DND-41 (cell line): ENCODE data around the gene MGAT4B.

Experiments
- ATAC-seq: fragments of 200-7000 bp; cut with Tn5 transposase; 3 replicates; pipeline ENCODE4 v1.9.1; 2021; ENCODE audit warnings: low read depth; ENCODE audit not compliant: insufficient read depth
- DNase-seq: peaks from one replicate; pipeline ENCODE4 v3.0.0-alpha.2; 2020
- H2AFZ ChIP-seq: 2 replicates; pipeline ENCODE4 v1.6.0; 2012; ENCODE audit warnings: low read depth, low read length
- H3K27ac ChIP-seq: 2 replicates; pipeline ENCODE4 v1.5.1; 2012; ENCODE audit warnings: low read length, inconsistent platforms
- H3K27me3 ChIP-seq: fragments of 200-600 bp; sonication (generic); 2 replicates; pipeline ENCODE4 v1.6.0; 2012; ENCODE audit warnings: low read length, mild to moderate bottlenecking, inconsistent platforms; ENCODE audit not compliant: insufficient read depth, poor library complexity
- H3K36me3 ChIP-seq: 2 replicates; pipeline ENCODE4 v1.5.1; 2012; ENCODE audit warnings: low read length, inconsistent platforms; ENCODE audit not compliant: insufficient read depth
- H3K4me1 ChIP-seq: 2 replicates; pipeline ENCODE4 v1.5.1; 2012; ENCODE audit warnings: mild to moderate bottlenecking, low read length; ENCODE audit not compliant: insufficient read depth
- H3K4me2 ChIP-seq: 2 replicates; pipeline ENCODE4 v1.6.0; 2012; ENCODE audit warnings: mild to moderate bottlenecking, moderate library complexity, low read length, inconsistent platforms; ENCODE audit not compliant: insufficient read depth
- H3K4me3 ChIP-seq, 2 experiments: fragments of 200-600 bp in 1 of 2; shearing (Covaris generic) in 1 of 2; 2 replicates each; pipeline ENCODE4 v1.5.1; 2012 to 2016; ENCODE audit warnings: inconsistent platforms in 2 of 2, low read length in 2 of 2, mild to moderate bottlenecking in 2 of 2, low read depth in 1 of 2, moderate library complexity in 1 of 2
- H3K79me2 ChIP-seq: 2 replicates; pipeline ENCODE4 v1.6.0; 2012; ENCODE audit warnings: low read length, inconsistent platforms; ENCODE audit not compliant: insufficient read depth
- H3K9ac ChIP-seq: 2 replicates; pipeline ENCODE4 v1.6.0; 2012; ENCODE audit warnings: low read depth, mild to moderate bottlenecking, inconsistent platforms, low read length, moderate library complexity
- H3K9me3 ChIP-seq: 2 replicates; pipeline ENCODE4 v1.5.1; 2012; ENCODE audit warnings: low read length, moderate library complexity, mild to moderate bottlenecking, inconsistent platforms; ENCODE audit not compliant: insufficient read depth, severe bottlenecking
- H4K20me1 ChIP-seq: 2 replicates; pipeline ENCODE4 v1.6.0; 2012; ENCODE audit warnings: low read length; ENCODE audit not compliant: insufficient read depth
- CTCF ChIP-seq: IDR thresholded peaks from 2 replicates; pipeline ENCODE4 v1.5.1; 2012; ENCODE audit warnings: borderline replicate concordance, low read length, moderate library complexity, mild to moderate bottlenecking; ENCODE audit not compliant: poor library complexity, severe bottlenecking; ENCODE audit errors: extremely low read depth
- EZH2 ChIP-seq: IDR thresholded peaks from 3 replicates; pipeline ENCODE4 v1.6.1; 2012; ENCODE audit warnings: borderline replicate concordance, low read depth, mild to moderate bottlenecking, moderate library complexity, low read length, inconsistent platforms; ENCODE audit not compliant: severe bottlenecking

MGAT4B gene

GRCh38 chr5:179771311-179771895 is 35.3 kb downstream of the MGAT4B start:
- Histone ChIP-seq H2AFZ (no peak overlapping the region), H3K36me3 (peaks cover 99% of the 10 kb centered on the region), H3K4me1 (no peaks in the 10 kb centered on the region), H3K9me3 (no peaks in the 10 kb centered on the region), H3K79me2 (peaks cover 16% of the 10 kb centered on the region), H3K9ac (no peak overlapping the region), H3K27me3 (no peaks in the 10 kb centered on the region), H3K4me2 (no peak overlapping the region), H3K4me3 (no peak overlapping the region), H3K27ac (no peak overlapping the region), H4K20me1 (peaks cover 19% of the 10 kb centered on the region)
- no peak for TF ChIP-seq EZH2
- no peak for TF ChIP-seq CTCF
- no peak for ATAC-seq
- DNase-seq, result no peak

DNA sequence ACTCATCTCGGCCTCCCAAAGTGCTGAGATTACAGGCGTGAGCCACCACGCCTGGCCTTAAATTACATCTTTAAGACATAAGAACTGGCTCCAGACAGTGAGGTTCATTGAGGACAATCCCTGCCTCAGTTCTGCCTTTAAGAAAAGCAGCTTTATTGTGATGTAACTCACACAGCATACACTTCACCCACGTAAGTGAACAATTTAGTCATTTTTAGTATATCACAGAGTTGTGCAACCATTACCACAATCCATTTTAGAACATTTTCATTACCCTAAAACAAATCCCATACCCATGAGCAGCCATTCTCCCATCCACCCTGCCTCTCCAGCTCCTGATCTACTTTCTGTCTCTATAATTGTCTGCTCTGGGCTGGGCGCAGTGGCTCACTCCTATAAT is 36.9 kb downstream of the MGAT4B start:
- H3K4me1 ChIP-seq, result no peaks in the 10 kb centered on the region
- no peak overlapping the region for H3K9ac ChIP-seq
- H3K27me3 ChIP-seq, result no peaks in the 10 kb centered on the region
- H3K9me3 ChIP-seq, result no peaks in the 10 kb centered on the region
- H3K36me3 ChIP-seq, result peaks cover 98% of the 10 kb centered on the region
- peaks cover 34% of the 10 kb centered on the region for H4K20me1 ChIP-seq
- H3K79me2 ChIP-seq, result peaks cover 32% of the 10 kb centered on the region
- H2AFZ ChIP-seq, result no peak overlapping the region
- no peak for ATAC-seq
- H3K27ac ChIP-seq, result no peak overlapping the region
- H3K4me3 ChIP-seq, result no peak overlapping the region
- TF ChIP-seq EZH2, result no peak
- TF ChIP-seq CTCF, result no peak
- H3K4me2 ChIP-seq, result no peak overlapping the region
- DNase-seq, result no peak

DNA sequence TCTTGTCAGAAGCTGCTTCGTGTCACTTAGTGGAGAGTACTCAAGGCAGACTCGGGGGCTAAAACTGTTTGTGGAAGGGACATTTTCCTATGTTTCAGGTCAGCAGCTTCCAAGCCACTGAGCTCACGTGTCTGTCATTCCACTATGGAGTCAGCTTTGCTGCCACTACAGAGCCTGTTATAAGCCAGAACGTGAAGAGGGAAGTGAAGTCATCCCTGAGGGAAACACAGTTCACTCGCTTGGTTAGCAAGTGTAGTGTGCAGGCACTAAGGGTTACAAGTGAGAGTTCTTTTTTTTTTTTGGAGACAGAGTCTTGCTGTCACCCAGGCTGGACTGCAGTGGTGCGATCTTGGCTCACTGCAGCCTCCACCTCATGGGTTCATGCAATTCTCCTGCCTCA is 37.4 kb downstream of the MGAT4B start:
- Histone ChIP-seq H2AFZ (no peak overlapping the region), H3K79me2 (peaks cover 34% of the 10 kb centered on the region), H3K36me3 (peaks cover 93% of the 10 kb centered on the region), H3K9me3 (no peaks in the 10 kb centered on the region), H4K20me1 (peaks cover 37% of the 10 kb centered on the region), H3K4me2 (no peak overlapping the region), H3K4me1 (no peaks in the 10 kb centered on the region), H3K27me3 (no peaks in the 10 kb centered on the region), H3K4me3 (no peak overlapping the region), H3K27ac (no peak overlapping the region), H3K9ac (no peak overlapping the region)
- no peak for TF ChIP-seq EZH2
- TF ChIP-seq CTCF, result no peak
- ATAC-seq (no peak), DNase-seq (no peak)
